MV-4-11 (cell line): ENCODE measurements around the gene PSAP.

Source experiments
- DNase-seq: peaks from one replicate; lab custom pipeline; 2025; lab: John Stamatoyannopoulos, UW

The PSAP gene

DNA sequence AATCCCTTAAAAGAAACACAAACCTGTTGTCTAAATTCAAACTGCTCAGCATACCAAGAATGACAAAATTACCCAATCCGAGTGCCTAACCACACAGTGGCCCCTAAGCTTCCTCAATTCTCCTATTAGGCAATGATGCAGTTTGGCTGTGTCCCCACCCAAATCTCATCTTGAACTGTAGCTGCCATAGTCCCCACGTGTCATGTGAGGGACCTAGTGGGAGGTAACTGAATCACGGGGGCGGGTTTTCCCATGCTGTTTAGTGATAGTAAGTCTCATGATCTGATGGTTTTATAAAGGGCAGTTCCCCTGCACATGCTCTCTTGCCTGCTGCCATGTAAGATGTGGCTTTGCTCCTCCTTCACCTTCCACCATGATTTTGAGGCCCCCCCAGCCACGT, 21.9 kb downstream of the PSAP start:
- peak; percentile 96 for DNase-seq

DNA sequence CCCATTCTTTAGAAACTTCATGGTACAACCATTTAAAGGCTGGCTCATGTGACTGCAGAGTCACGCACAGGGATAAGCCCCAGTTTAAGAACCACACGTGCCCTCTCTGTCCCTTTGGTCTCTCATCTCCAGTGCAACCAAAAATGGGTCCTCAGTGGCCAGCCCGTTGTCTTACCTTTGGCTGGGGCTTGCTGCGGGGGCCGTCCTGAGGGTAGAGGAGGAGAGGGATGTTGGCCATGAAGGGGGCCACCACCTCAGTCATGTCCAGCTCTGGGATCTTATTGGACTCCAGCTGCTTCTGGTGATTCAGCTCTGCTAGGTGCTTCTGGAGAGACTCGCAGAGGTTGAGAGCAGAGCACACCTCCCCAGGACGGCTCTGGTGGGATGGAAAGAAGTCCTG, 22.3 kb downstream of the PSAP start:
- DNase-seq = no peak

DNA sequence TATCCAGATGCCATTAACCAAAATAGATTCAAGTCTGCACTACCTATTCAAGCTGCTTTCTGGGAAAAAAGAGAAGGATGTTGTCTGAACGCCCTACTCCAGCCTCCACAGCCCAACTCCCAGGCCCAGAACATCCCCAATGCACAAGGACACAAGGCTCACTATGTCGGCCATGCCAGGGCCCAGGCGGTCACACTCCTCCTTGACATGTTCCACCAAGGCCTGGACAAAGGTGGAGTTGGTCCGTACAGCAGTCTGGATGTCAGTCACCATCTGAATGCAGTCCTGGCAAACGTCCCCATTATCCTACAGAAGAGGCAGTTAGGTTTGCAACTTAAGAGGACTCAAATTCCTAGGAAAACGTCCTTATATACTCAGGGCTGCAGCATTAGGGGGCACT, 23.2 kb downstream of the PSAP start:
- DNase-seq = no peak

DNA sequence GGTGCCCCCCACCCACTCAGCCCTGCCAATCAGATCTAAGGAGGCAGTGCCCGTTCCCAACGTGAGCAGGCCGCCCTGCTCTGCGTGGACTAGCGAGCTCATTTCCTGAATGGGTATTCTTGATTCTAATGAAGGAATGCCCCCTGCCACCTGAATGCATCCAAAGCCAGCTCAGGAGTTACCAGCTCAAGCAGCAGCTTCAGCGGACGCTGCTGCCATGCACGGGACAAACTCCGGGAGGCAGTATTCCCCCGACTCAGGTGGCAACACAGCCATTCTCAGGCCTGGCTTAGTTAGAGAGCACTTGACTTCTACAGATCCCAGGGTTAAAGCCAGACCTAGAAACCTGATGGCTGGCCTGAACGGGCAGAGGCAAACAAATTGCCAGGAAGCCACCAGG, 25.8 kb downstream of the PSAP start:
- no peak for DNase-seq

DNA sequence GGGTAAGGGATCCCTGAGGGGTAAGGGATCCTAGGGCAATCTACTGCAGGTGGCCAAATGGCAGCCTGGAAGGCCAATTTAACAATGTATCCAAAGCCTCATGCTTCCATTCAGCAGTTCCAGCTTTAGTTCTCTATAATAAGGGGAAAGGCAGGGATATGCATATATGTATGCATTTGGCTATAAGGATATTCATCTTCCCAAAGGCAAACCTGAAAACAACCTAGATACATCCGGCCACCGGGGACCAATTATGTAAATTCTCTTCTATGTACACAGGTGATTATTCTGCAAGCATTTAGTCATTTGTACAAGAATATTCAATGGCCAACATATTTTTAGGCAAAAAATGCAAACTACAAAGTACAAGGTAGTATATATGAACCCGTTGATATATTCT, 26.7 kb downstream of the PSAP start:
- no peak for DNase-seq

DNA sequence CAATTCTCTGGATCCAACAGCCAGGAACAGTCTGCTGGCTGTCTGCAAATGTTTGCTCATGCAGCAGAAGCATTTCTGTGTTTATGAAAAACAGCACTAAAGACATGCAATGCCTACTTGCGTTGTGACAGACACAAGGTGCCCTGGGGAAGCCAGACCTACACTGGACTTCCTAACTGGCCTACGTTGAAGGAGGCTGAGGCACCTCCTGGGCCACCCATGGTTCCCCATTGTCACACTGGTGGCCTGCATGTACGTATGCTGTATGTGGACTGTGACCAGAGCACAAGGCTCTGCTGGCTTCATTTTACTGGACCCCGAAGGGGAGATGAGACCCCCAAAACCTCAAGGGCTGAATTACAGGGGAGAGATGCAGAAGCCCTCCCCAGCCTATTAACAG, 27.7 kb downstream of the PSAP start:
- no peak for DNase-seq

DNA sequence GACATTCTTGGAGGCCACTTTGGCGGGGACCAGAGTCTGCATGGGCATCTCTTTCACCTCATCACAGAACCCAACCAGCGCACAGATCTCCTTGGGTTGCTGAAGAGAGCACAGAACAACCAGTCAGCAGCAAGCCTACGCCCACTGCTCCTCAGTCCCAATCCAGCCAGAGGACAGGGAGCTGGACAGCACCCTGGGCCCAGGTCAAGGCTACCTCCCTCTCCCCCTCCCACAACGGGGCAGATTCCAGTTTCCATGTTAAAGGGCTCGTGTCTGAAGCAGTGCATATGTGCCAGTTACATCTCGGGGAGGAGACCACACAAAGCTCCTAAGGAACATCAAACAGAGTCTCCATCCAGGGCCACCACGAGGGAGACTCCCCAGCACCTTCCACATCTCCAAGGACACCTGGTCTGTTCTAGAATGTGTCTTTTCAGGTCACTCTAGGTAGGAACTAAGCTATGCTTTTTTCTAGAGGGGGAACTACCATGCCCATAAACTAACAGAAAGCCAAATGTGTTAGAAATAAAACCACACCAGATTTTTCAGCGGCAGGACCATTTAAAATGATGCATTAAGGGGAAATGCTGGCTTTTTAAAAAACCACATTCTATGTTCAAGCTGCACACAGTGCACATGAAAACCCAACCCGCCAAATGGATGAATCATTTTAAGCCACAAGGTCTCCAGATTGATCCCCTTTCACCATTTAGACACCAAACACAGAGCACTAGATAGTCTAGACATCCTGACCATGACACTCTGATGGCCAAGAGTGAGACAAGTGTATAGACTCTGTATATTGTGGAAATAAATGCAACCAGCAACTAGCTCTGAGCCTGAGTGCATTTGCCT, 28.9 kb downstream of the PSAP start:
- DNase-seq = peak; percentile 95

DNA sequence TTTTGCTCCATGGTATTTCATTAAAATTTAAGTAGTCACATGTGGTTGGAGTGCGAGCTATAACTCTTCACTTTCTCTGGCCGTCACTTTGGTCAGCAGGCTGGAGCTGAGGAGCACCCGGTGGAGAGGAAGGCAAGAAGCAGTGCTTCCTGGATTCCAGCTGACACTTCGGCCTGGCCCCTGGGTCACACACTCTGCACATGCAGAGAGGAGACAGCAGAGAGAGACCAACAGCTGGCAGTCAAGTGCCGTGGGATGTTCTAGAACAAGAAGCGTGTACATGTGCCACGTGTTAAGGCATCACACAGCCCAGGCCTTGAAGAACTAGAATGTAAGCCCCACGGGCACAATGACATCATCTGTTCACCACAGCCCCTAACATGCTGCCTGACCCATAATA, 30.1 kb downstream of the PSAP start:
- no peak for DNase-seq

DNA sequence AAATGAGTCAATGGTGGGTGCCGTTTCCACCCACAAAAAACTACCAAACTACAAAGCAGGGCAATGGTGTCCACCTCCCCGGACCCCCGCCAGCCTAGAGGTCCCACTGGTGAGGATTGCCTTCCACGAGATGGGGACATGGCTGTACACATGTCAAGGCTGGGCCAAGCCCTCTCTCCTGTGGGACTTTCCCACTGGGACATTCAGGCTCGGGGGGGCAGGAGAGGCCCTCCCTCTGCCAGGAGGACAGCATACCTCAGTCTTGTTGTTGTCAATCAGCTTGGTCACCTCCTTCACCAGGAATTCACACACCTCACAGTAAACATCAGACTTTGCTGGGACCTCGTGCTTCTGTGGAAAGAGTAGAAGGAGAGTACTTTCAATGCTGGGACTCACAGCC, 31.1 kb downstream of the PSAP start:
- DNase-seq = no peak

DNA sequence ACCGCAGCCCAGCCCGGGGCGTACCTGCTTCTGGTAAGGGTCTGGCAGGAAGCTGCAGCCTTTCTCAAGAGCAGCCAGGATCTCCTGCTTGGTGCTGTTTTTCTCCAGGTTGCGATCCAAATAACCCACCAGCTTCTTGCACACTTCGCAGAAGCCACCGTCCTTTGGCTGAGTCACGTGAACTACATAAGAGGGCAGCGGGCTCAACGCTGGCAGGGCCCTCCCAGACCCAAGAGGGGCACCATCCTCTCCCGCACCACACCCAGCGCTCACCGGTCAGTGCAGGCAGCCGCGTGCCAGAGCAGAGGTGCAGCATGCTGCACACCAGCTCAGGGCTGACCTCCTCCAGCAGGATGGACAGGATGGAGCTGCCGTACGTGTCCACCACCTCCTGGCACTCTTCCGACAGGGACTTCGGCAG, 31.6 kb downstream of the PSAP start:
- DNase-seq = no peak

DNA sequence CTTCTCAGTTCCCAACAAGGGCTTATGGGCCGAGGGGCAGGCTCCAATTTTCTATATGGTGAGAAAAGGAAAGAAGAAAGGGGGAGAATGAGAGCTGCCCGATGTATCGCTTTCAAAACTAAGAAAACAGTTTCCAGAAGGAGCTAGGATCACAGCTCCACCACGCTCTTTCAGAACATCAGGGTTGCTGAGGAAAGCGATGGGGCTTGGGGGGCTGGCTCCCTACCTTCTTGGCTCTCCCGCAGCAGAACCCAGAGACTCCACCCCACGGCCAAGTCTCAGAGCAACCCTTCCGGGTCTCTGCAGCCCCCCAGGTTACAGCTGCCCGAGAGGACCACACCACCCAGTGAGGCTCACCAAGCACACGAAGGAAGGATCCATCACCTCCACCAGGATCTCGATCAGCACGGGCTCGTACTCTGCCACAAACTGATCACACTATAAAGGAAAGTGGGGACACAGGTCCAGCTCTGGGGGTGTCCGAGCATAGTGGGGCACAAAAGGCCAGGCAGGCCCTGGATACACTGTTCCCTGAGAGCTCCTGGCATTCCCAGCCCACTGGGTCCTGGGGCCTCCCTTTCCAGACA, 32.3 kb downstream of the PSAP start:
- DNase-seq = no peak

DNA sequence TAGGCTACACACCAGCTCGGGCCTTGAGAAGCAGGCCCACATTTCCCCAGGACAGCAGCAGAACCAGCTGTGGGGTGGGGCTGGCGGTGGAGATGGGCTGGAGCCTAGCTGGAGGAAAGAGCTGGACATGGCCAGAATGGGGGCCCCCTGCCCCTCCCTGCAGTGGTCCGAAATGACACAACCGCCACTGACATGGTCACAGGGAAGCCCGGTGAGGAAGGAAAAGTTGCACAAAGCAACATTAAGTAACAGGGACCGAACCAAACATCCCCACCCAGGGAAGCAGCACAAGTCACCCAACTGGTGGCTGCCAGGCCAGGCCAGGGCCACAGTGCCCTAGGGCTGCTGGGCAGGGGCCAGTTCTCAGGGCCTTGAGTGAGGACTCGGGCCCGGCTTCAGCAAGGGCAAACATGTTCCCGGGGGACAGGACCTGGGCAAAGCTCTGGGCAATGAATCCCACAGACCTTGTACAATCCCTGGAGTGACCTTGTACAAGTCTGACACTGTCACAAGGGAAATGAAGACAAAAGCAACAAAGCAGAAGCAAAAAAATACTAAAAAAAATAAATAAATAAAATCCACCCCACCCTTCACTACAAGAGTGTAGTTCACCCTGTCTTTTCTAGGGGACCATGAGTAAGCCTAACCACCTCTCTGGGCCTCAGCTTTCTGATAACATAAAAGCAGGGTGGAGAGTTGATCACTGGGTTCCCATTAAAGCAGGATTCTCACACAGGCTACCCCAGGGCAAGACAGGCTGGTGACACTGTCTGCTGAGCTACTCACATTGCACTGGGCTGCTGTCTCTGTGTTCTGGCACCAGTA, 33.0 kb downstream of the PSAP start:
- no peak for DNase-seq

DNA sequence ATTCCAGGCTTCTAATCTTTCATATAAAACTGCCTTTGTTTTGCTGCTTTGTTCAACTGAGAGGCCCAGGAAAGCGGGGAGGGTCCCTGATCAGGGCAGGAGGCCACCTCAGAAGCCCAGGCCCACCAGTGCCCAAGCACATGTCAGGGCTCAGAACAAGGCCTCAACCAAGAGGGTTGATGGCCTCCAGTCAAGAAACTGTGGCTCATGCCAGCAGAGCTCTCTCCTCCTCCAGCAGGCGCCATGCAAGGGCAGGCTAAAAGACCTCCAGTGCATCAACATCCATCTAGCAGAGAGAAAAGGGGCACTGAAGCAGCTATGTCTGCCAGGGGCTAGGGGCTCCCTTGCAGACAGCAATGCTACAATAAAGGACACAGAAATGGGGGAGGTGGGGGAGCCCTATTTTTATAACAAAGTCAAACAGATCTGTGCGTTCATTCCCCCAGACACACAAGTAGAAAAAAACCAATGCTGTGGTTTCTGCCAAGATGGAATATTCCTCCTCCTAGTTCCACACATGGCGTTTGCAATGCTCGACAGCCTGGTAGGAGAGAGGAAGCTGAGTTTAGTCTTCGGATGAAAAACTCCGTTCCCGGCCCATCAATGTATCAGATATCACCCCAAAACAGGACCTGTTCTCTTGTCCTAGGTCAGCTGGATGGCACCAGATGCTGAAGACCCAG, 34.0 kb downstream of the PSAP start:
- DNase-seq = no peak

DNA sequence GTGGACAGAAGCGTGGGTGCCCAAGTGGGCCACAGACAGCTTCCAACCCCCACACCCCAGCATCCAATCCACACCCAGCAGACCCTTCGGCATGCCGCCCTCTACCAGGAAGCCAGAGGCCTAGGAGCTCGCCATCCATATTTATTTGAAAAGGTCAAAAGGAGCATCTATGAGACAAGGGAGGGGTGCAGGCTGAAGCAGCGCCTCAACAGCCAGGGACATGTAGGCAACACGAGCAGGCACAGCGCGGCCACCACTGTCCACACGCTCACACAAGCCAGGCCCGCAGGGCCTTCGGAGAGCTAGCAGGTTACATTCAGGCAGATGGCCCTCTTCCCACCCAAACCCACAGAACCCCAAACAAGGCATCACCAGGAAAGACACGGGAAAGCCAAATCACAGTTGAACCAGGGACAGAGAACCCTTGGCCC, 34.6 kb downstream of the PSAP start:
- no peak for DNase-seq

DNA sequence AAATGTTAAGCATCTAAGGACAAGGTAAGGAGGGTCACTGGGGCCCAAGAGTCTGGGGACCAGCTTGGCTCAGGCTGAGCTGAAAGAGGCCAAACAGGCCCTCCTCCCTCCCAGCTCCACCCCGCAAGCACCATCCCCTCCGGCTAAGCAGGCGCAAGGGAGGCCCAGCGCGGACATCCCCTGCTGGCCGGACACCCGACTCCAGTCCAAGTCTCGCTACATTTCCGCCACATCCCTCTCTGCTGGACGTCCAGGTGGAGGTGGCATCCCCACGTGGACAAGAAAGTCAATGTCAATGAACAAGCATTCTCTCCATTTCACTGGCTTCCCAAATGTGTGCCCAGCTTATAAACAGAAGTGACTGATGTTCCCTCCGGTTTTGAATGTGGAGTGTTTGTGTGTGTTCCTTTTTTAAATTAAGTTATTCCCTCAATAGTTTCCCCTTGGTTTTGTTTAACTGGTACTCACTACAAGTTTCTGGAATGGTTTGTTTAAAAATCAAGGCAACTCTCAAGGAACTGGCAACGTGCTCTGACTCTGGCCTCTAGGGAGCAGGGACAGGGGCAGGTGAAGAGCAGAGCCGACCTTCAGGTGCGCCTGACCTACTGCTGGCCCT, 35.4 kb downstream of the PSAP start:
- no peak for DNase-seq

DNA sequence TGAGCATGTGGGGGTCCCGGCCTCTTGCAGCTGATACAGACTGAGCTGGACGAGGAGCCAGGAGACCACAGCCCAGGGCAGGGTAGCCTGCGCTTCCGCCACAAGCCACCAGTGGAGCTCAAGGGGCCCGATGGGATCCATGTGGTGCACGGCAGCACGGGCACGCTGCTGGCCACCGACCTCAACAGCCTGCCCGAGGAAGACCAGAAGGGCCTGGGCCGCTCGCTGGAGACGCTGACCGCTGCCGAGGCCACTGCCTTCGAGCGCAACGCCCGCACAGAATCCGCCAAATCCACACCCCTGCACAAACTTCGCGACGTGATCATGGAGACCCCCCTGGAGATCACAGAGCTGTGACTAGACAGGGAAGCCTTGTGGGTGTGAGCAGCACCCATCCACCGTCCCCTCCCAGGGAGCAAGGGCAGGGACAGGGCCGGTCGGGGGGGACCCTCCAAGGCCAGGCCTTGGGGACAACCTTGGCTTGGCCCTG, 36.1 kb downstream of the PSAP start:
- no peak for DNase-seq

DNA sequence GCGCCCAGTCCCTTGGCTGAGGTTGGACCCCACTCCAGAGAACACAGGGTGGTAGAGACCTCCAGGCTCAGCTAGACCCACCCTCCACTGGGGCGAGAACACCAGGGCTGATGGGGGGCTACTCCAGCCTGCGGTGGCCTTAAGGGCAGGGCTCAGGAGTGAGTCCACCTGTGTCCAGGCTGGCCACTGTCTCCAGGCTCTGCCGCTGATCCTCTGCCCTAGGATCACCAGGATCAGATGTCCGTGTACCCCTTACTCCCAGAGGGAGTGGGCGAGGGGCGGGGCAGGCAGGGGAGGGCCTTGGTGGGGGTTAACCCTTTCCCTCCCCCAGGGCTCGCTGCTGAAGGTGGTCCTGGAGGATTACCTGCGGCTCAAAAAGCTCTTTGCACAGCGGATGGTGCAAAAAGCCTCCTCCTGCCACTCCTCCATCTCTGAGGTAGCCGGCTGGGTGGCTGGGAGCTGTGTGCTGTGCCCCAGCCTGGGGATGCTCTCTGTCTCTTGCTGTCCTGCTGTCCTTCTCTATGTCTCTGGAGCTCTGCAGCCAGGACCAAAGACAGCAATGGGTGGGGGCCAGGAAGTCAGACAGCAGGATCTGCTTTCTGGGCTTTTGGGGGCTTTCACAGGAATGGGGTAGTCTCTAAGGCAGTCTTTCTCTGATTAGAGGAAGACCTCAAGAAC, 38.0 kb downstream of the PSAP start:
- DNase-seq = no peak

DNA sequence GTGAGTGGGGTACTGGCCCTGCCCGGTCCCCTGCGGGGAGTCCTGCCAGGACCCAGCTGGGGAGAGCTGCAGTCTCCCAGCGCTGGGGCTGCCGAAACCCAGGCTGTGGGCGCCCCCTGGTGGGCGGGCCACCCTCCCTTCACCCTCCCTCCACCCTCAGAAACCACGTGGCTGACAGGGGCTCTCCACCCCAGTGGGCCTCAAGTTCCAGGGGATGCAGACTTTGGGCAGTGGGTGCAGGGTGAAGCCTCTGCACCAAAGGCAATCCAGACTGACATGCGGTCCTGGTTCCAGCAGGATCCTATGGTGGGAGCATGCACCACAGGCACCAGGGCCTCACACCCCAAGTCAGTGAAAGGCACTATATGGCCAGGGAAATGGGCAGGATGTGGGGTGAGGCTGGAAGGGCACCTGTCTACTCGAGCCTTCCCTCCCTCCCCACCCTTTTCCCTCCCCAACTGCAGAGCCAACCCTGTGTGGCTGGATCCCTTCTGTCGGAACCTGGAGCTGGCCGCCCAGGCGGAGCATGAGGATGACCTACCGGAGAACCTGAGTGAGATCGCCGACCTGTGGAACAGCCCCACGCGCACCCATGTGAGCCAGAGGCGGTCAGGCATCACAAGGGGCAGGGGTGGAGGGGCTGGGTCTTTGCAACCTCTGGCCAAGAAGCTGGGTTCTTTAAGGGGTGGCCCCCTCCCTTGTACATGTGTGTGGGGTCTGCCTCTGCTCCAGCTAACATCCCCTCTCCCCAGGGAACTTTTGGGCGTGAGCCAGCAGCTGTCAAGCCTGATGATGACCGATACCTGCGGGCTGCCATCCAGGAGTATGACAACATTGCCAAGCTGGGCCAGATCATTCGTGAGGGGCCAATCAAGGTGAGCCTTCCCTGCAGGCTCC, 38.8 kb downstream of the PSAP start:
- DNase-seq = peak; percentile 47

DNA sequence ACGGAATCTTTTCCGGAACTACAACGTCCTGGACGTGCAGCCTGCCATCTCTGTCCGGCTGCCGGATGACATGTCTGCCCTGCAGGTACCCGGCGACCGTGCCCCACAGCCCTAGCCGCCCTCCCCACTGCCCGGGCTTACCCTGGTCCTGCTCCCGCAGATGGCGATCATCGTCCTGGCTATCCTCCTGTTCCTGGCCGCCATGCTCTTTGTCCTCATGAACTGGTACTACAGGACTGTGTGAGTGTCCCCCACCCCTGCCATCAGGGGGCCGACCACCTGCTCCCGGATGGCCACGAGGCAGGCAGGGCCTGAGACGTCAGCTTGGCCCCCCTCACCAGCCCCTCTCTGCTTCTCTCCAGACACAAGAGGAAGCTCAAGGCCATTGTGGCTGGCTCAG, 39.7 kb downstream of the PSAP start:
- DNase-seq = no peak
